PC-3 (cell line): Measurements from ENCODE around the gene PNP.

Experiments used
- EZH2phosphoT487 ChIP-seq: fragments of 300-600 bp; sonication (generic); IDR thresholded peaks from 2 replicates; pipeline ENCODE4 v1.6.1; 2018; ENCODE audit warnings: mild to moderate bottlenecking, antibody characterized with exemption, low read length, borderline replicate concordance
- TF ChIP-seq, protein P1 (sequence below): fragments of 300-600 bp; sonication (generic); conservative IDR thresholded peaks from 2 replicates; pipeline ENCODE4 v1.5.1; 2017; ENCODE audit warnings: antibody characterized with exemption, low read depth, mild to moderate bottlenecking, low read length

- TF ChIP-seq, protein P1, sequence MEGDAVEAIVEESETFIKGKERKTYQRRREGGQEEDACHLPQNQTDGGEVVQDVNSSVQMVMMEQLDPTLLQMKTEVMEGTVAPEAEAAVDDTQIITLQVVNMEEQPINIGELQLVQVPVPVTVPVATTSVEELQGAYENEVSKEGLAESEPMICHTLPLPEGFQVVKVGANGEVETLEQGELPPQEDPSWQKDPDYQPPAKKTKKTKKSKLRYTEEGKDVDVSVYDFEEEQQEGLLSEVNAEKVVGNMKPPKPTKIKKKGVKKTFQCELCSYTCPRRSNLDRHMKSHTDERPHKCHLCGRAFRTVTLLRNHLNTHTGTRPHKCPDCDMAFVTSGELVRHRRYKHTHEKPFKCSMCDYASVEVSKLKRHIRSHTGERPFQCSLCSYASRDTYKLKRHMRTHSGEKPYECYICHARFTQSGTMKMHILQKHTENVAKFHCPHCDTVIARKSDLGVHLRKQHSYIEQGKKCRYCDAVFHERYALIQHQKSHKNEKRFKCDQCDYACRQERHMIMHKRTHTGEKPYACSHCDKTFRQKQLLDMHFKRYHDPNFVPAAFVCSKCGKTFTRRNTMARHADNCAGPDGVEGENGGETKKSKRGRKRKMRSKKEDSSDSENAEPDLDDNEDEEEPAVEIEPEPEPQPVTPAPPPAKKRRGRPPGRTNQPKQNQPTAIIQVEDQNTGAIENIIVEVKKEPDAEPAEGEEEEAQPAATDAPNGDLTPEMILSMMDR, result no peak
- TF ChIP-seq EZH2phosphoT487, result no peak
These were observed 403 bp upstream of the PNP start for GRCh38 chr14:20468764-20469241.
